Measurements from ENCODE around the gene NR2F6.
A peak's percentile ranks its signal among the peaks of the same experiment; 100 is the strongest.

The NR2F6 gene

GRCh38 chr19:17225053-17225452 is 20.7 kb downstream of the NR2F6 start:
- H3K4me1 ChIP-seq (ENCODE audit: control insufficient read depth, insufficient read depth, low read length): 0 out of 2 replicates have a peak, but pooled peaks cover 2% of the 10 kb centered on the region
- H3K27ac ChIP-seq (ENCODE audit: low read length): no peak overlapping the region
- no CpG with 5 or more reads among the region's 10 CpGs for WGBS (ENCODE audit: insufficient coverage, insufficient read length)
- H3K27me3 ChIP-seq (ENCODE audit: control insufficient read depth, insufficient read depth, low read length): no peaks in the 10 kb centered on the region
- H3K36me3 ChIP-seq (ENCODE audit: control insufficient read depth, insufficient read depth, low read length): no peaks in the 10 kb centered on the region
- H3K4me3 ChIP-seq (ENCODE audit: low read length): no peak overlapping the region
- H3K9me3 ChIP-seq (ENCODE audit: control insufficient read depth, insufficient read depth, low read length): no peaks in the 10 kb centered on the region
- DNase-seq (ENCODE audit: low read depth, low spot score): no peak

GRCh38 chr19:17220207-17220758 is 25.4 kb downstream of the NR2F6 start:
- no peak overlapping the region for H3K4me3 ChIP-seq (ENCODE audit: low read length)
- no peaks in the 10 kb centered on the region for H3K4me1 ChIP-seq (ENCODE audit: control insufficient read depth, insufficient read depth, low read length)
- no peaks in the 10 kb centered on the region for H3K27me3 ChIP-seq (ENCODE audit: control insufficient read depth, insufficient read depth, low read length)
- H3K36me3 ChIP-seq (ENCODE audit: control insufficient read depth, insufficient read depth, low read length): no peaks in the 10 kb centered on the region
- DNase-seq (ENCODE audit: low read depth, low spot score): no peak
- H3K9me3 ChIP-seq (ENCODE audit: control insufficient read depth, insufficient read depth, low read length): no peaks in the 10 kb centered on the region
- H3K27ac ChIP-seq (ENCODE audit: low read length): no peak overlapping the region
- WGBS (ENCODE audit: insufficient coverage, insufficient read length): no CpG with 5 or more reads among the region's 14 CpGs

DNA sequence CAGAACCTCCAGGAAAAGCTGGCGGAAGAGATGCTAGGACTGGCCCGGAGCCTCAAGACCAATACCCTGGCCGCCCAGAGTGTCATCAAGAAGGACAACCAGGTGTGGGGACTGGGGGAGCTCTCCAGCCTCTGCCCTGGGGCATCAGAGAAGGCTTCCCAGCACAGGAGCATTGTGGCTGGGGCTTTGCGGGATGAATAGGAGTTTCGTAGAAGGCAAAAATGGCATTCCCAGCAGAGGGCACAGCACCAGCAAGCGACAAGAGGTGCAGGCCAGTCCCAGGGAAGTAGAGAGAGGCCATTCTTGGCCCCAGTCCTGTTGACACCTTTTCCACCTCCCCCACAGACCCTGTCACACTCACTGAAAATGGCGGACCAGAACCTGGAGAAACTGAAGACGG is 26.4 kb downstream of the NR2F6 start:
- no peaks in the 10 kb centered on the region for H3K36me3 ChIP-seq (ENCODE audit: control insufficient read depth, insufficient read depth, low read length)
- H3K27me3 ChIP-seq (ENCODE audit: control insufficient read depth, insufficient read depth, low read length): no peaks in the 10 kb centered on the region

DNA sequence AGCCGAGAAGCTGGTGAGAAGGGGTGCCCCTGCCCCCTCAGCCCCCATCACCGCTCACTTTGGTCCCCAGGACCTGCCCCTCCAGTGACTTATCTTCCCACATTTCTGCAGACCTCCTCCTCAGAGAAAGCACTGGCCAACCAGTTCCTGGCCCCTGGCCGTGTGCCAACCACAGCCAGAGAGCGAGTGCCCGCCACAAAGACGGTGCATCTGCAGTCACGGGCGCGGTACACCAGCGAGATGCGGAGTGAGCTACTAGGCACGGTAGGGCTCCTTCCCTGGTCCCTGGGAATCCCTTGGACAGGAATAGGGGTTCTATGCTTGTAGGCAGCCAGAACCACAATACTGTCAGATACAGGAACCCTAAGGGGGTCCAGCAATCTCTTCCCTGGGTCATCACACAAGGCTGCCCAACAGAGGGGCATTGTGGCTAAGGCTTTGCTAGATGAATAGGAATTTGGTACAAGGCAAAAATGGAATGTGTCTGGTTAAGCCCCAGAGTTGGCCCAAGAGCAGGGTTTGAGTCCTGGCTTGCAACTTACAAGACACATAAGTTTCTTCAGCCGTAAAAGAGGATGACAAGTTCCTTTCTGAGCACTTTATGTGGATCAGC is 29.6 kb downstream of the NR2F6 start:
- H3K27me3 ChIP-seq (ENCODE audit: control insufficient read depth, insufficient read depth, low read length): no peaks in the 10 kb centered on the region
- no peaks in the 10 kb centered on the region; the same call in 1 of the 2 replicates for H3K4me1 ChIP-seq (ENCODE audit: control insufficient read depth, insufficient read depth, low read length)
- H3K4me3 ChIP-seq (ENCODE audit: low read length): no peak overlapping the region; the same call in 1 of the 2 replicates
- H3K27ac ChIP-seq (ENCODE audit: low read length): no peak overlapping the region
- no peaks in the 10 kb centered on the region for H3K9me3 ChIP-seq (ENCODE audit: control insufficient read depth, insufficient read depth, low read length)
- no peak for DNase-seq (ENCODE audit: low read depth, low spot score)
- peaks cover 7% of the 10 kb centered on the region; the same call in 1 of the 2 replicates for H3K36me3 ChIP-seq (ENCODE audit: control insufficient read depth, insufficient read depth, low read length)
- no CpG with 5 or more reads among the region's 13 CpGs for WGBS (ENCODE audit: insufficient coverage, insufficient read length)

More for the DNA sequence above, 26.4 kb downstream of the NR2F6 start:
- Histone ChIP-seq H3K27ac (ENCODE audit: low read length) (no peak overlapping the region), H3K4me3 (ENCODE audit: low read length) (no peak overlapping the region), H3K4me1 (ENCODE audit: control insufficient read depth, insufficient read depth, low read length) (no peaks in the 10 kb centered on the region; the same call in 1 of the 2 replicates), H3K9me3 (ENCODE audit: control insufficient read depth, insufficient read depth, low read length) (no peaks in the 10 kb centered on the region)
- WGBS (ENCODE audit: insufficient coverage, insufficient read length): no CpG with 5 or more reads among the region's 8 CpGs
- DNase-seq (ENCODE audit: low read depth, low spot score): no peak

GRCh38 chr19:17215127-17215971 is 30.4 kb downstream of the NR2F6 start, which contains the start of gene USE1:
USE1 (plus strand) TSS chr19:17215357; CDS start chr19:17215406, 49 bp downstream.
- Histone ChIP-seq H3K27ac (ENCODE audit: low read length) (no peak within 1 kb of the TSS), H3K4me3 (ENCODE audit: low read length) (peak within 1 kb of the TSS; percentile 78), H3K4me1 (ENCODE audit: control insufficient read depth, insufficient read depth, low read length) (no peaks in the 10 kb centered on the region; the same call in 1 of the 2 replicates), H3K36me3 (ENCODE audit: control insufficient read depth, insufficient read depth, low read length) (peaks cover 7% of the 10 kb centered on the region; the same call in 1 of the 2 replicates), H3K27me3 (ENCODE audit: control insufficient read depth, insufficient read depth, low read length) (no peaks in the 10 kb centered on the region), H3K9me3 (ENCODE audit: control insufficient read depth, insufficient read depth, low read length) (no peaks in the 10 kb centered on the region)
- DNase-seq (ENCODE audit: low read depth, low spot score): peak; percentile 76
- no CpG with 5 or more reads among the region's 56 CpGs for WGBS (ENCODE audit: insufficient coverage, insufficient read length)

DNA sequence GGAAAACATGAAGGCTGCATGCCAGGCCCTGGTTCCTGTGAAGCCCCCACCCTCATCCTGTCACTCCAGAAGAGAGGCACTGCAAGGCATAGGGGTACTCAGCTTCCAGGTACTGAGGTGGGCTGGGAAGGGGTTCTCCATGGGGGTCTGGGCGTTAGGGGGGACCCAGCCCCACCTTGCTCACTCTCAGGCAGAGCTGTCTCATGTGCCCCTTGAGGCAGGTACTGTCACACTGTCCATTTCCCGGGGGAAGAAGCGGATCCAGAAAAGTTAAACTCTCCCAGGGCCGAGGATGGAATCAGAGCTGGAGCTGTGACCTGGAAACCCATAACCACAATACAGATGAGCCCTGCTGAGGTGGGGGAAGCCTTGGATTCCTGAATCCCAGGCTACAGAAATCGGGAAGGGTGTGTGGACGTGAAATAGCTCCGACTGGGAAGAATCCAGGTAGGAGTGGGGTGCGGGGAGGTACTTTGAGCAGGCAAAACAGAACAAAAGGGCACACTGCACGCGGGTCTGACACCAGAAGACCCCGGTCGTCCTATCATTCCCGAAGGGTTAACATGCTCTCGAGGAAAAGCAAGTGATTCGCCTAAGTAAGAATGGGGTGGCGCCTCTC is 31.1 kb downstream of the NR2F6 start:
- peak overlapping the region; percentile 78; the same call in 1 of the 2 replicates for H3K4me3 ChIP-seq (ENCODE audit: low read length)
- H3K4me1 ChIP-seq (ENCODE audit: control insufficient read depth, insufficient read depth, low read length): peaks cover 1% of the 10 kb centered on the region; the same call in 1 of the 2 replicates
- H3K27me3 ChIP-seq (ENCODE audit: control insufficient read depth, insufficient read depth, low read length): no peaks in the 10 kb centered on the region
- DNase-seq (ENCODE audit: low read depth, low spot score): no peak
- WGBS (ENCODE audit: insufficient coverage, insufficient read length): no CpG with 5 or more reads among the region's 16 CpGs
- no peak overlapping the region for H3K27ac ChIP-seq (ENCODE audit: low read length)
- H3K9me3 ChIP-seq (ENCODE audit: control insufficient read depth, insufficient read depth, low read length): no peaks in the 10 kb centered on the region
- peaks cover 7% of the 10 kb centered on the region; the same call in 1 of the 2 replicates for H3K36me3 ChIP-seq (ENCODE audit: control insufficient read depth, insufficient read depth, low read length)

DNA sequence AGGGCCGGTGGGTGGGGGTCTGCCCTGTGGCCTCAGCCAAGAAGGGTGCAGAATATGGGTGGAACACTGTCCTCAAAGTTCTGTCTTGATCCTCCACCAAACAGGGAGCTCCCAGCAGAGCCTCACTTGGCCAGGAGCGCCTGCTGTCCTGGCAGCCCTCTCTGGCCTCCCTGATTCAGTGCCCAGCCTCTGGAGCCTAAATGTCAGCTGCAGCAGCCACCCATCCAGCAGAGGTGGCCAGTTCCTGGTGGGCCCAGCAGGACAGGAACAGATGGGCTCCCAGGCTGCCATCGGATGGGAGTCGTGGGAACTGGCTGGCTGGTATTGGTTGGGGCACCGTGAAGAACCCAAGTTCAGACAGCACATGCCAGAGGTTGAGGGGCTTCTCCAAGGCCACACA is 32.4 kb downstream of the NR2F6 start:
- DNase-seq (ENCODE audit: low read depth, low spot score): no peak
- H3K27ac ChIP-seq (ENCODE audit: low read length): no peak overlapping the region
- H3K27me3 ChIP-seq (ENCODE audit: control insufficient read depth, insufficient read depth, low read length): no peaks in the 10 kb centered on the region
- no CpG with 5 or more reads among the region's 5 CpGs for WGBS (ENCODE audit: insufficient coverage, insufficient read length)
- no peaks in the 10 kb centered on the region for H3K9me3 ChIP-seq (ENCODE audit: control insufficient read depth, insufficient read depth, low read length)
- H3K36me3 ChIP-seq (ENCODE audit: control insufficient read depth, insufficient read depth, low read length): peaks cover 7% of the 10 kb centered on the region; the same call in 1 of the 2 replicates
- peaks cover 5% of the 10 kb centered on the region; the same call in 1 of the 2 replicates for H3K4me1 ChIP-seq (ENCODE audit: control insufficient read depth, insufficient read depth, low read length)
- no peak overlapping the region for H3K4me3 ChIP-seq (ENCODE audit: low read length)

DNA sequence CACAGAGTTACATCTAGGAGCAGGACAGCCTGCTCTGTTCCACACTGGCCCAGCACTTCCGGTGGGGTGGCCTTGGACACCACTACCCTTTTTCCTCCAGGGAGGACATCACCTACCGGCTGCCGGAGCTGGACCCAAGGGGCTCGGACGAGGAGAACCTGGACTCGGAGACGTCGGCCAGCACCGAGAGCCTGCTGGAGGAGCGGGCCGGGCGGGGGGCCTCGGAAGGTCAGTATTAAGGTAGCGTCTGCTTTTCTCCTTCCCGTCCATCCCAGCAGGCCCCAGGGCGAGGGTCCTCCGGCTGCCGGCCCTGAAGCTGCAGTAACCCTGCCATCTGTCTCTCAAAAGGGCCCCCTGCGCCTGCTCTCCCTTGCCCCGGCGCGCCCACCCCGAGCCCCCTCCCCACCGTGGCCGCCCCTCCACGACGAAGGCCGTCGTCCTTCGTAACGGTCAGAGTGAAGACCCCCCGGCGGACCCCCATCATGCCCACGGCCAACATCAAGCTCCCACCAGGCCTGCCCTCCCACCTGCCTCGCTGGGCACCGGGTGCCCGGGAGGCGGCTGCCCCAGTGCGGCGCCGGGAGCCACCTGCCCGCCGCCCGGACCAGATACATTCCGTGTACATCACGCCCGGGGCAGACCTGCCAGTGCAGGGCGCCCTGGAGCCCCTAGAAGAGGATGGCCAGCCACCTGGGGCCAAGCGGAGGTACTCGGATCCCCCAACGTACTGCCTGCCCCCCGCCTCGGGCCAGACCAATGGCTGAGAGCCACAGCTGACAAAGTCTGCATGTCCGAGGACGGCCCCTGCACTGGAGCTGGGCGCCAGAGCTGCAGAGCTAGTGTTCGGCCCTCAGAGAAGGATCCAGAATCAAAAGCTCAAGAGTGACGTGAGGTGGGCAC is 33.9 kb downstream of the NR2F6 start:
- no CpG with 5 or more reads among the region's 58 CpGs for WGBS (ENCODE audit: insufficient coverage, insufficient read length)
- Histone ChIP-seq H3K36me3 (ENCODE audit: control insufficient read depth, insufficient read depth, low read length) (peaks cover 7% of the 10 kb centered on the region; the same call in 1 of the 2 replicates), H3K4me1 (ENCODE audit: control insufficient read depth, insufficient read depth, low read length) (peaks cover 5% of the 10 kb centered on the region; the same call in 1 of the 2 replicates), H3K9me3 (ENCODE audit: control insufficient read depth, insufficient read depth, low read length) (no peaks in the 10 kb centered on the region), H3K27ac (ENCODE audit: low read length) (no peak overlapping the region), H3K4me3 (ENCODE audit: low read length) (no peak overlapping the region), H3K27me3 (ENCODE audit: control insufficient read depth, insufficient read depth, low read length) (no peaks in the 10 kb centered on the region)
- no peak for DNase-seq (ENCODE audit: low read depth, low spot score)

DNA sequence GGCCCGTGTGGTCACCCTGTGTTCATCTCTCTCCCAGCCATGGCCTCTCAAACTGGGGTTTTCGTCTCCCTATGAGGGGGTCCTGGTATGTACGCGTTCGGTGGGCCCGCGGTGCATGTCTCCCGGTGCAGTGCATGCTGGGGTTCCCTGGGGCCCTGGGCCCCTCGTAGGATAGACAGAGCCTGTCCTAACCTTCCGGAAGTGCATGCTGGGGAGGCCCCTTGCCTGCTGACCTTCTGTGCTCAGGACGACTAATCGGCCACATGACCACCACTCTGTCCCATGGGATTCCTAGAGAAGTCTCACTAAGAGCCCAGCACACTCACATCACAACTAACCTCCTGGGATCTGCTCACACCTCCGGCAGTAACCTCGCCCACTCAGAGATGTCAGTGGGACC is 35.4 kb downstream of the NR2F6 start:
- Histone ChIP-seq H3K27me3 (ENCODE audit: control insufficient read depth, insufficient read depth, low read length) (no peaks in the 10 kb centered on the region), H3K4me1 (ENCODE audit: control insufficient read depth, insufficient read depth, low read length) (peaks cover 5% of the 10 kb centered on the region; the same call in 1 of the 2 replicates), H3K9me3 (ENCODE audit: control insufficient read depth, insufficient read depth, low read length) (no peaks in the 10 kb centered on the region), H3K36me3 (ENCODE audit: control insufficient read depth, insufficient read depth, low read length) (peaks cover 17% of the 10 kb centered on the region), H3K4me3 (ENCODE audit: low read length) (no peak overlapping the region), H3K27ac (ENCODE audit: low read length) (no peak overlapping the region)
- WGBS (ENCODE audit: insufficient coverage, insufficient read length): no CpG with 5 or more reads among the region's 14 CpGs
- DNase-seq (ENCODE audit: low read depth, low spot score): no peak

All from iPS DF 6.9 (cell line).